GM12865 (cell line): ENCODE data around the gene LRP4.

ENCODE experiments used
- DNase-seq: peaks from one replicate; pipeline ENCODE4 v3.0.0; 2010; ENCODE audit warnings: low read depth
- H3K4me3 ChIP-seq: 2 replicates; pipeline ENCODE4 v1.5.1; 2011; ENCODE audit warnings: mild to moderate bottlenecking, low read depth, low read length, control low read depth
- TF ChIP-seq, protein P1 (sequence below): IDR thresholded peaks from 2 replicates; pipeline ENCODE4 v1.5.1; 2011; ENCODE audit warnings: low read length, control low read depth, low read depth, inconsistent platforms; ENCODE audit not compliant: insufficient read depth; ENCODE audit errors: missing control alignments

Gene LRP4

DNA sequence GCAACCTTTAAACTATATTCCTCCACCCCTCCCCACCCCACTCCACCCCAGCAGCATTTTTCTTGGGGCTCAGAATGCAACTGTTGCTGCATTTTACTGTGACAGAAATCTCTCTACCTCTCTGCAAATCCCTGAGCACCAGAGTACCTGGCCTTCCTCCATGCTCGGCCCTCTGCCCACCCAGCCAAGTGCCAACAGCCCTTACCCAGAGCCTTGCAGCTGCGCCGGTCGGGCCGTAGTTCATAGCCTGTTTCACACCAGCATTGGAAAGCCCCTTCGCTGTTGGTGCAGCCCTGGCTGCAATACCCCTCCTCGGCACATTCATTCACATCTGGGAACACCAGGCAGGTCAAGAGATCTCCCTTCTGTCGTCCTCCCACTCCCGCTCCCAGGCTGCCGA is 23.4 kb downstream of the LRP4 start:
- TF ChIP-seq, protein P1, sequence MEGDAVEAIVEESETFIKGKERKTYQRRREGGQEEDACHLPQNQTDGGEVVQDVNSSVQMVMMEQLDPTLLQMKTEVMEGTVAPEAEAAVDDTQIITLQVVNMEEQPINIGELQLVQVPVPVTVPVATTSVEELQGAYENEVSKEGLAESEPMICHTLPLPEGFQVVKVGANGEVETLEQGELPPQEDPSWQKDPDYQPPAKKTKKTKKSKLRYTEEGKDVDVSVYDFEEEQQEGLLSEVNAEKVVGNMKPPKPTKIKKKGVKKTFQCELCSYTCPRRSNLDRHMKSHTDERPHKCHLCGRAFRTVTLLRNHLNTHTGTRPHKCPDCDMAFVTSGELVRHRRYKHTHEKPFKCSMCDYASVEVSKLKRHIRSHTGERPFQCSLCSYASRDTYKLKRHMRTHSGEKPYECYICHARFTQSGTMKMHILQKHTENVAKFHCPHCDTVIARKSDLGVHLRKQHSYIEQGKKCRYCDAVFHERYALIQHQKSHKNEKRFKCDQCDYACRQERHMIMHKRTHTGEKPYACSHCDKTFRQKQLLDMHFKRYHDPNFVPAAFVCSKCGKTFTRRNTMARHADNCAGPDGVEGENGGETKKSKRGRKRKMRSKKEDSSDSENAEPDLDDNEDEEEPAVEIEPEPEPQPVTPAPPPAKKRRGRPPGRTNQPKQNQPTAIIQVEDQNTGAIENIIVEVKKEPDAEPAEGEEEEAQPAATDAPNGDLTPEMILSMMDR = no peak
- DNase-seq = no peak
- no peak overlapping the region for H3K4me3 ChIP-seq

DNA sequence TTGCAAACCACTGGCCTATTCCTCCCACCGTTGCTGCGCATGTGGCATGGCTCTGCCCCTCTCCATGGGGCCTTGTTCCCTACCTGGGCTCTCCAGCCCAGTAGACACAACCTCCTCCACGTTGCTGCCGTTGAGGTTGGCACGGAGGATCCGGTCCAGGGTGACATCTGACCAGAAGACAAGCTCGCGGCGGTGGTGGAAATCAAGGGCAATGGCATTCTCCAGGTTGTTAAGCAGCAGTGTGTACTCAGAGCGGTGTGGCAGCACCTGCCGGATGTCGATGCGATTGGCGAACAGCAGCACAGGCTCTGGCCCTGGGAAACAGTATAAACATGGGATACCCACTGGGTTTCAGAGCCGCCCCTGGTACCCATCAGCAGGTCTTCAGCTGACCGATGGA is 23.8 kb downstream of the LRP4 start:
- TF ChIP-seq, protein P1 = no peak
- no peak overlapping the region for H3K4me3 ChIP-seq
- no peak for DNase-seq

DNA sequence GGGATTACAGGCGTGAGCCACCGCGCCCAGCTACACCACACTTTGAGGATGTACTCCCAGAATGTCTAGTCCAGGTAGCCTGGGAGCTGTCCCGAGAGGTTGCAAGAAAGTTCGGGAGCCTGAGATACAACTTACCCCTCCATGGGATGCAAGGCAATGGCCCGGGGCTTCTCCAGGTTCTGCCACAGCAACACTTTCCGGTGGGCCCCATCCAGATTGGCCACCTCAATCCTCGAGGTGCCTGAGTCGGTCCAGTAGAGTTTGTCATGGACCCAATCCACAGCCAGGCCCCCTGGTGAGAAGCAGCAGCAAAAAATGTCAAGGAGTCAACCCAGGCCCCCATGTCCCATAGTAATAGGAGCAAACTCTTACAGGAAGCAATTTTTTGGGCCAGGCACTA is 25.5 kb downstream of the LRP4 start:
- no peak for DNase-seq
- TF ChIP-seq, protein P1 = no peak
- no peak overlapping the region for H3K4me3 ChIP-seq

DNA sequence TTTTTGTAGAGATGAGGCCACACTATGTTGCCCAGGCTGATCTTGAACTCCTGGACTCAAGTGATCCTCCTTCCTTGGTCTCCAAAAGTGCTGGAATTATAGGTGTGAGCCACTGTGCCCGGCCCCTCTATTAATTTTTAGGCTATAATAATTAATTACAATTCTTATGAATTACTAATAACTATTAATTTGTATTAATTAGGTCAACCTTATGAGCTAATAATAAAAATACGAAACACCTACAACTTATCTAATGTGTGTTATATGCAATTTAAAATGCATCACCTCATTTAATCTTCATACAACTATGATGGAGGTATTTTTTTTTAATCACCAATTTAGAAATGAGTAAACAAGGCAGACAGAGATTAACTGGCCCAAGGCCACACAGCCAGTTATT is 26.2 kb downstream of the LRP4 start:
- no peak for DNase-seq
- TF ChIP-seq, protein P1 = no peak
- no peak overlapping the region for H3K4me3 ChIP-seq

DNA sequence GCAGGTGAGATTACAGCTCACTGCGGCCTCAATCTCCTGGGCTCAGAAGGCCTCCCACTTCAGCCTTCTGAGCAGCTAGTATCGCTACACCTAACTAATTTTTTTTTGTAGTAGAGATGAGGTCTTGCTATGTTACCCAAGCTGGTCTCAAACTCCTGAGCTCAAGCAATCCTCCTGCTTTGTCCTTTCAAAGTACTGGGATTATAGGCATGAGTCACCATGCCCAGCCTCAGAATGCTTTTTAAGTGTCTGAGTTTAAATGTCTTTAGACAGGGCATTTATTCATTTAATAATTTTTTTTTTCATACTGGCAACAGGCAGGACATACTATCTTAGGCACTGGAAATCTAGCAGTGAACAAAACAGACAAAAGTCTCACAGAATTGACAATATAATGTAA is 27.7 kb downstream of the LRP4 start:
- no peak overlapping the region for H3K4me3 ChIP-seq
- no peak for DNase-seq
- TF ChIP-seq, protein P1 = no peak

DNA sequence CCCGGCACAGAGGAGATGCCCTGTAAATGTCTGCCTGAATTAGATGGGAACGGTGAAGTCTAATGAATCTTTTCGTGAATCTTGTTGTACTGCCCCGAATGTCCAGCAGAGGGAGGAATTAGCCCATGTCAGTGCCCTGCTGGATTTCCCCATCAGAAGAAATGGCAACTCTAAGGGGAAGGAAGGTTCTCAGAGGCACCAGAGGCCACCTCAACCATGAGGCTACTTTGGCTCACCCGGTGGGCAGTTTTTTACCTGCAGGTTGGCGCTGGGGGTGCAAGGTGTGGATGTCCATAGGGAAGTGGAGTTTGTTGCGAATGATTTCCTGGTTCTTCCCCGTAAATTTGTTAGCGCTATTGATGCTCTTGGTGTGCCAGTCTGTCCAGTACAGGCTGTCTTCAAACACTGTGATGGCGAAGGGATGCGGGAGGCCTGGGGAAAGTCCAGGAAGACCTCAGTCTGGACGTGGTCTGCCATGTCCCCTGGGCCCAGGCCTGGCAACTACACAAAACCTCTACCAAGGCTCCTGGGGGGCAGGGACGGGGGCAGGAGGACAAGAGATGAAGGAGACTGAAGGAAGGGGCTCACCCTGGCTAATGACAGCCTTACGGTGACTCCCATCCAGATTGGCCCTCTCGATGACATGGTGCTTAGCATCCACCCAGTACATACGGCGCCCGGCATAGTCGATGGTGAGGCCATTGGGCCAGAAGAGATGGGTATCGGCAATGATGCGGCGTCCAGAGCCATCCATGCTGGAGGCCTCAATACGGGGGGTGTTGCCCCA is 28.5 kb downstream of the LRP4 start:
- H3K4me3 ChIP-seq = no peak overlapping the region
- DNase-seq = peak; percentile 79
- TF ChIP-seq, protein P1 = peak; percentile 87

DNA sequence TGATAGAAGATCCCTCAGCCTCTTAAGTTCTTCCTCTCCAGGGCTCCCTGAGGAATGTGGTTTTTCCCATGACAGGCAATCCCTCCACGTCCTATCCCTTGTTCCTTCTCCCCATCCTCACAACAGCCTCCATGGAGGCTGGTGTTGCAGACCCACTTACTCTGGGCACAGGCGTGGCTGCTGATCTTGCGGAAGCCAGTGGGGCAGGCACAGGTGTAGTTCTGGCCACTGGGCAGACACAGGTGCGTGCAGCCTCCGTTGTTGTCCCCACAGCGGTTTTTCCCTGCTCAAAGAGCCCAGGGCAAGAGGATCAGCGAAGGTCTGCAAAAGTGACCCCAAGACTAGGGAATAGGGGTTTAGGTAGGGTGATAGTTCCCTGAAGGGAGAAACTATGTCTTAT is 29.1 kb downstream of the LRP4 start:
- no peak for DNase-seq
- no peak overlapping the region for H3K4me3 ChIP-seq
- TF ChIP-seq, protein P1 = no peak
